Gastroesophageal sphincter (tissue), 4 donors: ENCODE results near the gene SLC27A1. TPM values are rescaled to one million over a fixed set of nuclear protein-coding genes. Genes with fewer than 3 reads are reported as not detected.

Experiments
- ATAC-seq: fragments of 150-250 bp; one replicate; pipeline ENCODE4 v1.9.1; 2016; ENCODE audit warnings: mild to moderate bottlenecking, moderate library complexity
- H3K27ac ChIP-seq, 4 donors: fragments of 200-600 bp; sonication (generic) in 3 of 4; 1 replicate in 3 of 4; 2 replicates in 1 of 4; pipeline ENCODE4 v1.5.1; 2016 to 2019
- H3K27me3 ChIP-seq: fragments of 200-600 bp; sonication (generic); one replicate; pipeline ENCODE4 v1.5.1; 2019
- H3K36me3 ChIP-seq, 2 donors: fragments of 200-600 bp; sonication (generic); one replicate each; pipeline ENCODE4 v1.5.1; 2019; ENCODE audit warnings: control low read depth in 1 of 2
- H3K4me1 ChIP-seq, 3 donors: fragments of 200-600 bp; sonication (generic); 1 replicate in 2 of 3; 2 replicates in 1 of 3; pipeline ENCODE4 v1.5.1; 2016 to 2019; ENCODE audit warnings: control low read depth in 2 of 3
- H3K4me3 ChIP-seq, 2 donors: fragments of 200-600 bp; sonication (generic); one replicate each; pipeline ENCODE4 v1.5.1; 2019; ENCODE audit warnings: mild to moderate bottlenecking in 1 of 2, moderate library complexity in 1 of 2
- H3K9me3 ChIP-seq, 3 donors: fragments of 200-600 bp; sonication (generic); one replicate each; pipeline ENCODE4 v1.5.1; 2017 to 2019; ENCODE audit warnings: control low read depth in 2 of 3
- EP300 ChIP-seq: sonication (generic); formaldehyde crosslinking; IDR thresholded peaks from one replicate; pipeline ENCODE4 v1.6.1; 2017; ENCODE audit warnings: antibody characterized with exemption, mild to moderate bottlenecking
- POLR2A ChIP-seq, 2 donors: fragments of 450-650 bp; IDR thresholded peaks; one replicate each; pipeline ENCODE4 v1.6.1; 2017; ENCODE audit warnings: antibody characterized with exemption in 2 of 2, mild to moderate bottlenecking in 2 of 2, moderate library complexity in 1 of 2
- POLR2AphosphoS5 ChIP-seq: sonication (generic); formaldehyde crosslinking; IDR thresholded peaks from one replicate; pipeline ENCODE4 v1.6.1; 2017; ENCODE audit warnings: antibody characterized with exemption
- WGBS, 2 donors: methylation state at CpG; one replicate each; pipeline ENCODE4 v1.1.5; 2018; ENCODE audit warnings: low coverage in 1 of 2; 5-methylcytosine and 5-hydroxymethylcytosine counted together
- total RNA-seq, 4 donors: library from RNA; depleted of rRNA; stranded (reverse); fragments of >200 nt; gene quantifications; one replicate each; pipeline ENCODE4 v1.1.0, GENCODE V29; 2016
- TF ChIP-seq, protein P1 (sequence below), 4 experiments: fragments of 200-600 bp in 2 of 4; fragments of 450-650 bp in 2 of 4; sonication (generic) in 1 of 4; IDR thresholded peaks; one replicate each; pipeline ENCODE4 v1.5.1; 2017 to 2019; ENCODE audit warnings: antibody characterized with exemption in 4 of 4, mild to moderate bottlenecking in 2 of 4, moderate library complexity in 2 of 4

The SLC27A1 gene
- total RNA-seq, 4 donors from 2014 or later, result 17.1 to 21.3 (median 19.6) TPM

GRCh38 chr19:17431417-17431816 is 38.9 kb upstream of the SLC27A1 start:
- Histone ChIP-seq H3K27me3 (no peaks in the 10 kb centered on the region), H3K36me3 (peaks cover 0 to 9% of the 10 kb centered on the region in 2 donors), H3K4me3 (no peak overlapping the region), H3K27ac (no peak overlapping the region), H3K9me3 (no peaks in the 10 kb centered on the region), H3K4me1 (no peaks in the 10 kb centered on the region)
- ATAC-seq, result no peak
- TF ChIP-seq POLR2A (IDR thresholded peaks at IDR 0.05) (no peak), POLR2AphosphoS5 (no peak), EP300 (no peak)
- TF ChIP-seq, protein P1, sequence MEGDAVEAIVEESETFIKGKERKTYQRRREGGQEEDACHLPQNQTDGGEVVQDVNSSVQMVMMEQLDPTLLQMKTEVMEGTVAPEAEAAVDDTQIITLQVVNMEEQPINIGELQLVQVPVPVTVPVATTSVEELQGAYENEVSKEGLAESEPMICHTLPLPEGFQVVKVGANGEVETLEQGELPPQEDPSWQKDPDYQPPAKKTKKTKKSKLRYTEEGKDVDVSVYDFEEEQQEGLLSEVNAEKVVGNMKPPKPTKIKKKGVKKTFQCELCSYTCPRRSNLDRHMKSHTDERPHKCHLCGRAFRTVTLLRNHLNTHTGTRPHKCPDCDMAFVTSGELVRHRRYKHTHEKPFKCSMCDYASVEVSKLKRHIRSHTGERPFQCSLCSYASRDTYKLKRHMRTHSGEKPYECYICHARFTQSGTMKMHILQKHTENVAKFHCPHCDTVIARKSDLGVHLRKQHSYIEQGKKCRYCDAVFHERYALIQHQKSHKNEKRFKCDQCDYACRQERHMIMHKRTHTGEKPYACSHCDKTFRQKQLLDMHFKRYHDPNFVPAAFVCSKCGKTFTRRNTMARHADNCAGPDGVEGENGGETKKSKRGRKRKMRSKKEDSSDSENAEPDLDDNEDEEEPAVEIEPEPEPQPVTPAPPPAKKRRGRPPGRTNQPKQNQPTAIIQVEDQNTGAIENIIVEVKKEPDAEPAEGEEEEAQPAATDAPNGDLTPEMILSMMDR (IDR thresholded peaks at IDR 0.05), result no peak
- WGBS, 2 donors, result 81 to 91% methylated on average over 5 to 6 of the region's 7 CpGs

DNA sequence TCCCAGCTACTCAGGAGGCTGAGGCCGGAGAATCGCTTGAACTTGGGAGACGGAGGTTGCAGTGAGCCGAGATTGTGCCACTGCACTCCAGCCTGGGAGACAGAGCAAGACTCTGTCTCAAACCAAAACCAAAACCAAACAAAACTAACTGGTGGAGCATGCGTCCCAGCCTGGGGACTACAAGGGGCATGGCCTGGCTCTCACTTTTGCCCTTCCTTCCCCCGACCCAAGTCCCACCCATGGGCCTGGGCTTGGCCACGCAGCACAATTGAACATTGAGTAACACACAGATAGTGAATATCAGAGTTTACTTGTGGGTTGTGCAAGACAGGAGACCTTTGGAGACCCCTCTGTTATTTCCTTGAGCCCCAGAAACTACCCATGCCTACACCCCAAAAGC is 35.1 kb upstream of the SLC27A1 start:
- no peak for ATAC-seq
- WGBS, 2 donors, result 40 to 85% methylated on average over 1 to 4 of the region's 7 CpGs
- Histone ChIP-seq H3K4me3 (no peak overlapping the region), H3K4me1 (no peaks in the 10 kb centered on the region), H3K27me3 (no peaks in the 10 kb centered on the region), H3K27ac (no peak overlapping the region), H3K36me3 (peaks cover 0 to 10% of the 10 kb centered on the region in 2 donors), H3K9me3 (no peaks in the 10 kb centered on the region)
- no peak for TF ChIP-seq EP300
- no peak for TF ChIP-seq POLR2AphosphoS5
- TF ChIP-seq, protein P1 (IDR thresholded peaks at IDR 0.05), result no peak
- TF ChIP-seq POLR2A (IDR thresholded peaks at IDR 0.05), result no peak

DNA sequence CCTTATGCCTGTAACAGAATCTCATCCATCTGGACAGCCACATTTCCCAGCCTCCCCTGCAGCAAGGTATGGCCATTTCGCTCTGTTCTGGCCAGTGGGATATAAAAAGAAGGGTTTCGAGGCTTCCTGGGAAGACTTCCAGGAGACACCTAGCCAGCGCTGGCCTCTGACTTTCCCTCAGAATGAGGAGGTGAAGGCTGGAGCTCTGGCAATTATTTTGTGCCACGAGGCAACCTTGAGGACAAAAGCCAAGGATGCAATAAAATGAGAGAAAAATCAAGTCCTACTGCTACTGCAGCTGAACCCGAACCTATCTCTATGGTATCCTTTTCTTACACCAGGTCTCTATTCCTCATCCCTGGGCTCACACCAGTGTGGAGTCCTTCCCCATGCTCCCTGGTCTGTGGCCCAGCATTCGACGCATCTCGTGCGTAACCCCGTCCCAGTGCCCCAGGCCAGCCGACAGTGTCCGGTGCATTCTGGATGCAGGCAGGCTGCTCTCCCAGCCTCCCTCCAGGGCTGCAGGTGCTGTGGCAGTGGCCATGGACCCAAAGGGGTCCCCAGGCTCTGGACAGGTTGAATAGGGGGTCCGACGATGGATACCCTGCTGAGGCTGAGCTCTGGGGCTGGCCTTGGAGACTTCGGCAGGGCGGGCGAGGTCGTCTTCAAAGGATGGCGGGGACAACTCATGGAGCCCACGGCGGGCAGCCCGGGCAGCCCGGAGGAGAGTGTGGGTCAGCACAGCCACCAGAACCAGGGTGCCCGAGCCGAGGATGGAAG is 34.0 kb upstream of the SLC27A1 start:
- 98 to 100% methylated on average over 1 to 11 of the region's 25 CpGs for WGBS, 2 donors
- H3K27ac ChIP-seq, result no peak overlapping the region
- no peaks in the 10 kb centered on the region for H3K27me3 ChIP-seq
- ATAC-seq, result no peak
- no peak overlapping the region for H3K4me3 ChIP-seq
- H3K4me1 ChIP-seq, result no peaks in the 10 kb centered on the region
- TF ChIP-seq POLR2A (IDR thresholded peaks at IDR 0.05) (no peak), POLR2AphosphoS5 (no peak), EP300 (no peak)
- TF ChIP-seq, protein P1 (IDR thresholded peaks at IDR 0.05), result no peak
- no peaks in the 10 kb centered on the region for H3K9me3 ChIP-seq
- peaks cover 0 to 10% of the 10 kb centered on the region in 2 donors for H3K36me3 ChIP-seq

- Histone ChIP-seq H3K4me3 (no peak overlapping the region), H3K27ac (no peak overlapping the region), H3K27me3 (no peaks in the 10 kb centered on the region), H3K4me1 (no peaks in the 10 kb centered on the region), H3K36me3 (peaks cover 0 to 10% of the 10 kb centered on the region in 2 donors), H3K9me3 (no peaks in the 10 kb centered on the region)
- no peak for ATAC-seq
- TF ChIP-seq POLR2AphosphoS5 (no peak), POLR2A (IDR thresholded peaks at IDR 0.05) (no peak), EP300 (no peak)
- TF ChIP-seq, protein P1 (IDR thresholded peaks at IDR 0.05), result no peak
- 70 to 72% methylated on average over 2 to 3 of the region's 7 CpGs for WGBS, 2 donors
These were observed 33.5 kb upstream of the SLC27A1 start for GRCh38 chr19:17436874-17437267.
